HepG2 (cell line): ENCODE data around the gene CRIP1. TPM values are rescaled to one million over a fixed set of nuclear protein-coding genes. Genes with fewer than 3 reads are reported as not detected.

Experiments used
- CBX1 ChIP-seq: IDR thresholded peaks from one replicate; pipeline ENCODE4 v1.6.1; 2016; ENCODE audit warnings: antibody characterized with exemption, low read depth
- CEBPZ ChIP-seq: IDR thresholded peaks from 2 replicates; pipeline ENCODE4 v1.6.1; 2012; ENCODE audit warnings: low read length, improper control_type of control experiment
- DMAP1 ChIP-seq: IDR thresholded peaks from 2 replicates; pipeline ENCODE4 v1.6.1; 2016
- DRAP1 ChIP-seq: IDR thresholded peaks from 2 replicates; pipeline ENCODE4 v1.6.1; 2016; ENCODE audit warnings: missing genetic modification reagents, missing compliant biosample characterization
- GPN1 ChIP-seq: sonication (generic); formaldehyde crosslinking; IDR thresholded peaks from 2 replicates; pipeline ENCODE4 v1.5.1; 2020; ENCODE audit warnings: missing genetic modification reagents, borderline replicate concordance
- MLLT10 ChIP-seq: sonication (generic); formaldehyde crosslinking; IDR thresholded peaks from 2 replicates; pipeline ENCODE4 v1.4.0; 2020; ENCODE audit warnings: missing genetic modification reagents
- MXI1 ChIP-seq: IDR thresholded peaks from 3 replicates; pipeline ENCODE4 v1.6.1; 2012; ENCODE audit warnings: low read depth, low read length, inconsistent platforms, borderline replicate concordance
- NFYB ChIP-seq: sonication (generic); formaldehyde crosslinking; IDR thresholded peaks from 2 replicates; pipeline ENCODE4 v1.4.0; 2020; ENCODE audit warnings: missing genetic modification reagents
- REPIN1 ChIP-seq: sonication (generic); formaldehyde crosslinking; IDR thresholded peaks from 2 replicates; pipeline ENCODE4 v1.8.0; 2022; ENCODE audit warnings: missing genetic modification reagents, low read depth, mild to moderate bottlenecking, borderline replicate concordance
- RFX3 ChIP-seq: IDR thresholded peaks from 2 replicates; pipeline ENCODE4 v1.6.1; 2016; ENCODE audit warnings: missing biosample characterization, missing genetic modification reagents
- ZMYM3 ChIP-seq: sonication (generic); formaldehyde crosslinking; IDR thresholded peaks from 2 replicates; pipeline ENCODE4 v1.5.1; 2020; ENCODE audit warnings: mild to moderate bottlenecking, missing genetic modification reagents
- ZNF121 ChIP-seq: sonication (generic); formaldehyde crosslinking; IDR thresholded peaks from 2 replicates; pipeline ENCODE4 v1.5.0; 2020; ENCODE audit warnings: mild to moderate bottlenecking, missing genetic modification reagents
- ZNF18 ChIP-seq: sonication (generic); formaldehyde crosslinking; IDR thresholded peaks from 2 replicates; pipeline ENCODE4 v1.8.0; 2022; ENCODE audit warnings: mild to moderate bottlenecking, missing genetic modification reagents; ENCODE audit not compliant: insufficient replicate concordance
- ZNF432 ChIP-seq: sonication (generic); formaldehyde crosslinking; IDR thresholded peaks from 2 replicates; pipeline ENCODE4 v1.5.0; 2020; ENCODE audit warnings: missing genetic modification reagents, mild to moderate bottlenecking, borderline replicate concordance
- ZNF441 ChIP-seq: sonication (generic); formaldehyde crosslinking; IDR thresholded peaks from 2 replicates; pipeline ENCODE4 v1.7.0; 2021; ENCODE audit warnings: missing genetic modification reagents, borderline replicate concordance
- ZNF503 ChIP-seq: sonication (generic); formaldehyde crosslinking; IDR thresholded peaks from 2 replicates; pipeline ENCODE4 v1.4.0; 2020; ENCODE audit warnings: missing genetic modification reagents
- ZNF574 ChIP-seq: sonication (generic); formaldehyde crosslinking; IDR thresholded peaks from 2 replicates; pipeline ENCODE4 v1.4.0; 2020; ENCODE audit warnings: missing genetic modification reagents
- ZNF841 ChIP-seq: sonication (generic); formaldehyde crosslinking; IDR thresholded peaks from 2 replicates; pipeline ENCODE4 v1.8.1; 2023; ENCODE audit warnings: missing genetic modification reagents, borderline replicate concordance
- ZSCAN31 ChIP-seq: sonication (generic); formaldehyde crosslinking; IDR thresholded peaks from 2 replicates; pipeline ENCODE4 v1.5.0; 2020; ENCODE audit warnings: low read depth, mild to moderate bottlenecking, missing genetic modification reagents
- polyA plus RNA-seq, 8 experiments: library from polyadenylated mRNA; depleted of rRNA in 3 of 8; stranded (reverse) in 7 of 8; unstranded in 1 of 8; fragments of >200 nt; fragmentation: Illumina TruSeq in 4 of 8; extraction: Trizol in 4 of 8; gene quantifications; 2 replicates each; pipeline versions ENCODE4 v1.2.1 to v1.2.3, GENCODE V29; 2011 to 2016; ENCODE audit warnings: low read depth in 4 of 8, missing spikeins in 1 of 8, mixed read lengths in 1 of 8; ENCODE audit not compliant: insufficient read depth in 1 of 8
- total RNA-seq, 5 experiments: library from RNA; depleted of rRNA; stranded (reverse); fragments of >200 nt; fragmentation: Illumina TruSeq; extraction: Trizol; gene quantifications; 2 replicates each; pipeline ENCODE4 v1.2.3, GENCODE V29; 2016; ENCODE audit warnings: low read depth in 1 of 5

The CRIP1 gene
- total and polyA plus RNA-seq, 2 of the 13 experiments (the other 11 are each of a cell fraction or from before 2014, with no cell fraction given), result 53.9 to 59.5 TPM

GRCh38 chr14:105501504-105502291 lies 15.0 kb downstream of the CRIP1 start (continued):
- TF ChIP-seq ZNF503 (CRISPR knock-in tag) (no peak), MLLT10 (CRISPR knock-in tag) (no peak), ZNF121 (CRISPR knock-in tag) (peak; percentile 76), ZNF432 (CRISPR knock-in tag) (no peak), ZNF18 (CRISPR knock-in tag) (no peak), REPIN1 (CRISPR knock-in tag) (no peak), MXI1 (no peak), RFX3 (CRISPR knock-in tag) (no peak), DMAP1 (CRISPR knock-in tag) (no peak), ZNF441 (CRISPR knock-in tag) (no peak), DRAP1 (CRISPR knock-in tag) (no peak), ZNF574 (no peak), NFYB (no peak), ZSCAN31 (no peak), CEBPZ (no peak), ZMYM3 (CRISPR knock-in tag) (peak; percentile 65; the same call in 1 of the 2 replicates), ZNF841 (no peak), CBX1 (no peak), GPN1 (no peak)
